Calu3 (cell line): ENCODE results near the gene ATP5F1A. TPM values are rescaled to one million over a fixed set of nuclear protein-coding genes. Genes with fewer than 3 reads are reported as not detected.
"Not testable (repeated sequence)": the region's sequence is repeated elsewhere in the genome, so short reads cannot be mapped to it uniquely, and the experiment has no call there.

Source experiments
- BruUV-seq: library from RNA; stranded (reverse); fragments of 400-500 nt; replicated peaks from 2 replicates; lab custom pipeline; 2021; lab: Mats Ljungman, UMichigan
- CTCF ChIA-PET: fragments of 300-600 bp; sonication (Branson Sonifier 250); formaldehyde crosslinking; loops from one replicate; lab custom pipeline; 2022; ENCODE audit warnings: antibody characterized with exemption; lab: Charles Lee
- DNase-seq: peaks from one replicate; pipeline ENCODE4 v3.0.0; 2022
- H3K27ac Mint-ChIP-seq: one replicate; pipeline ENCODE4 v1.8.0; 2022; ENCODE audit warnings: mixed read lengths; ENCODE audit not compliant: unreplicated experiment
- H3K27me3 Mint-ChIP-seq: one replicate; pipeline ENCODE4 v1.8.0; 2022; ENCODE audit warnings: mixed read lengths; ENCODE audit not compliant: unreplicated experiment
- H3K36me3 Mint-ChIP-seq: one replicate; pipeline ENCODE4 v1.8.0; 2022; ENCODE audit warnings: mild to moderate bottlenecking, moderate library complexity, mixed read lengths; ENCODE audit not compliant: insufficient read depth, unreplicated experiment
- H3K4me1 Mint-ChIP-seq: one replicate; pipeline ENCODE4 v1.8.0; 2022; ENCODE audit warnings: mild to moderate bottlenecking, low read depth, mixed read lengths; ENCODE audit not compliant: unreplicated experiment
- H3K4me3 Mint-ChIP-seq: one replicate; pipeline ENCODE4 v1.8.0; 2022; ENCODE audit warnings: mild to moderate bottlenecking, low read depth, moderate library complexity, mixed read lengths; ENCODE audit not compliant: unreplicated experiment
- H3K9me3 Mint-ChIP-seq: one replicate; pipeline ENCODE4 v1.8.0; 2022; ENCODE audit warnings: low read depth, mixed read lengths; ENCODE audit not compliant: unreplicated experiment
- intact Hi-C: fragments of 100-400 bp; cut with micrococcal nuclease; formaldehyde crosslinking; loops from one replicate; pipeline ENCODE4 v1.10.0; 2022; ENCODE audit not compliant: unreplicated experiment
- total RNA-seq: library from RNA; stranded (reverse); gene quantifications from 2 replicates; pipeline ENCODE4 v1.2.3, GENCODE V29; 2022
- TF ChIP-seq, protein P1 (sequence below): fragments of 200-600 bp; IDR thresholded peaks from one replicate; pipeline ENCODE4 v1.8.0; 2022; ENCODE audit warnings: antibody characterized with exemption; ENCODE audit not compliant: unreplicated experiment

ATP5F1A gene
- total RNA-seq, 1 experiment from 2014 or later = 358 TPM

DNA sequence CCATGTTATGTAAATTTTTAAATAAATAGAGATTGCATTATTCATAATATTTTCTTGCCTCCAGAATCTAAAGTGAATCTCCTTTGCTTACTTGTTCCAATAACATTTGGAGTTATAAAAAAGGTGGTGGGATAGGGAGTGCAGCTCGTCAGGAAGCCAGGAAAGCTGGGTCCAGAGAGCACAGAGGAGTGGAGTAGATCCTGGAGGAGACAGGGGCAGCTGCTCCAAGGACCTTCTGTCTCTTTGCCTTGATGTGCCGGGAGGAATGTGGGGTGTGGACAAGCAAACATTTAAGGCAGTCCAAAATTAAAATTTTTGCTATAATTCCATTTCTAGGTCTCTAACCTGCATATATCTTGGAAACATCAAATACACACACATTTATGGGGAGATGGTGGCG lies 35.4 kb upstream of the ATP5F1A start:
- no peak for DNase-seq
- peaks cover 7% of the 10 kb centered on the region for H3K36me3 Mint-ChIP-seq
- no TSS peak for BruUV-seq
- H3K27ac Mint-ChIP-seq = no peak overlapping the region
- H3K9me3 Mint-ChIP-seq = no peaks in the 10 kb centered on the region
- H3K27me3 Mint-ChIP-seq = no peaks in the 10 kb centered on the region
- intact Hi-C loops = no loop called here
- CTCF ChIA-PET = interaction anchor here (0.6 kb wide), 1 partner anchor 218 kb away, joined by 3 read pairs; no protein-coding TSS in a partner anchor
- TF ChIP-seq, protein P1, sequence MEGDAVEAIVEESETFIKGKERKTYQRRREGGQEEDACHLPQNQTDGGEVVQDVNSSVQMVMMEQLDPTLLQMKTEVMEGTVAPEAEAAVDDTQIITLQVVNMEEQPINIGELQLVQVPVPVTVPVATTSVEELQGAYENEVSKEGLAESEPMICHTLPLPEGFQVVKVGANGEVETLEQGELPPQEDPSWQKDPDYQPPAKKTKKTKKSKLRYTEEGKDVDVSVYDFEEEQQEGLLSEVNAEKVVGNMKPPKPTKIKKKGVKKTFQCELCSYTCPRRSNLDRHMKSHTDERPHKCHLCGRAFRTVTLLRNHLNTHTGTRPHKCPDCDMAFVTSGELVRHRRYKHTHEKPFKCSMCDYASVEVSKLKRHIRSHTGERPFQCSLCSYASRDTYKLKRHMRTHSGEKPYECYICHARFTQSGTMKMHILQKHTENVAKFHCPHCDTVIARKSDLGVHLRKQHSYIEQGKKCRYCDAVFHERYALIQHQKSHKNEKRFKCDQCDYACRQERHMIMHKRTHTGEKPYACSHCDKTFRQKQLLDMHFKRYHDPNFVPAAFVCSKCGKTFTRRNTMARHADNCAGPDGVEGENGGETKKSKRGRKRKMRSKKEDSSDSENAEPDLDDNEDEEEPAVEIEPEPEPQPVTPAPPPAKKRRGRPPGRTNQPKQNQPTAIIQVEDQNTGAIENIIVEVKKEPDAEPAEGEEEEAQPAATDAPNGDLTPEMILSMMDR = no peak
- H3K4me1 Mint-ChIP-seq = no peaks in the 10 kb centered on the region
- H3K4me3 Mint-ChIP-seq = no peak overlapping the region

DNA sequence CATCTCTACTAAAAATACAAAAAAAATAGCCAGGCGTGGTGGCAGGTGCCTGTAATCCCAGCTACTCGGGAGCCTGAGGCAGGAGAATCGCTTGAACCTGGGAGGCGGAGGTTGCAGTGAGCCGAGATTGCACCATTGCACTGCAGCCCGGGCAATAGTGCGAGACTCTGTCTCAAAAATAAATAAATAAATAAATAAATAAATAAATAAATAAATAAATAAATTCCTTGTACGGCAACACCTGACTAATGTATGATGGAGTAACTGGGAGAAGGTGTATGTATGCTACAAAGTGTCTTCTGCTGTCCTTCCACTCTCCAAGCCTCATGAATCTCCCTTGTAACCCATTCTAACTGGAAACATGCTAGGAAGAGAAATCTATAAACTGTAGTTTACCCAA lies 32.5 kb upstream of the ATP5F1A start:
- BruUV-seq, H3K4me3 Mint-ChIP-seq, H3K27ac Mint-ChIP-seq, H3K9me3 Mint-ChIP-seq, H3K27me3 Mint-ChIP-seq, H3K4me1 Mint-ChIP-seq, DNase-seq, intact Hi-C loops: not testable (repeated sequence)
- H3K36me3 Mint-ChIP-seq = peaks cover 16% of the 10 kb centered on the region
- CTCF ChIA-PET = interaction anchor here (0.6 kb wide), 1 partner anchor 21 kb away, joined by 5 read pairs; no protein-coding TSS in a partner anchor

DNA sequence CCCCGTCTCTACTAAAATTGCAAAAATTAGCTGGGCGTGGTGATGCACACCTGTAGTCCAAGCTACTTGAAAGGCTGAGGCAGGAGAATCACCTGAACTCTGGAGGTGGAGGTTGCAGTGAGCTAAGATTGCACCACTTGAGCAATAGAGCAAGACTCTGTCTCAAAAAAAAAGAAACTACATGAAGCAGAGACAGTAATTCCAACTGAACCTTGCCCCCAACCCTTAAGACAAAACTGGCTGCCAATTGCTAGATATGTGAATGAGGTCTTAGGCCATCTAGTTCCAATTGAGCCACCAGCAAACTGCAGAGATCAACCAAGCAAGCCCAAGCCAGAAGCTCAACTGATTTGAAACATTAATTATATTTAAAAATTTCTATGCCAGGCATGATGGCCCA lies 32.0 kb upstream of the ATP5F1A start:
- no peak overlapping the region for H3K4me3 Mint-ChIP-seq
- TF ChIP-seq, protein P1 = no peak
- intact Hi-C loops = no loop called here
- no peaks in the 10 kb centered on the region for H3K9me3 Mint-ChIP-seq
- DNase-seq = no peak
- H3K36me3 Mint-ChIP-seq = peaks cover 16% of the 10 kb centered on the region
- no peaks in the 10 kb centered on the region for H3K27me3 Mint-ChIP-seq
- no peaks in the 10 kb centered on the region for H3K4me1 Mint-ChIP-seq
- CTCF ChIA-PET = interaction anchor here (0.6 kb wide), 1 partner anchor 21 kb away, joined by 5 read pairs; no protein-coding TSS in a partner anchor
- no TSS peak for BruUV-seq
- no peak overlapping the region for H3K27ac Mint-ChIP-seq

DNA sequence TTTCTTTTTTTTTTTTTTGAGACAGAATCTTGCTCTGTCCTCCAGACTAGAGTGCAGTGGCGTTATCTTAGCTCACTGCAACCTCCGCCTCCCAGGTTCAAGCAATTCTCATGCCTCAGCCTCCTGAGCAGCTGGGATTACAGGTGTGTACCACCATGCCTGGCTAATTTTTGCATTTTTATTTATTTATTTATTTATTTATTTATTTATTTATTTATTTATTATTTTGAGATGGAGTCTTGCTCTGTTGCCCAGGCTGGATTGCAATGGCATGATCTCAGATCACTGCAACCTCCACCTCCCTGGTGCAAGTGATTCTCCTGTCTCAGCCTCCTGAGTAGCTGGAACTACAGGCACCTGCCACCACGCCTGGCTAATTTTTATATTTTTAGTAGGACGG lies 28.5 kb upstream of the ATP5F1A start:
- intact Hi-C loops, H3K27me3 Mint-ChIP-seq, H3K9me3 Mint-ChIP-seq, H3K4me1 Mint-ChIP-seq, BruUV-seq, H3K4me3 Mint-ChIP-seq, H3K27ac Mint-ChIP-seq, DNase-seq: not testable (repeated sequence)
- H3K36me3 Mint-ChIP-seq = peaks cover 36% of the 10 kb centered on the region
- CTCF ChIA-PET = interaction anchor here (1.0 kb wide), 1 partner anchor 11 kb away, joined by 5 read pairs; no protein-coding TSS in a partner anchor

DNA sequence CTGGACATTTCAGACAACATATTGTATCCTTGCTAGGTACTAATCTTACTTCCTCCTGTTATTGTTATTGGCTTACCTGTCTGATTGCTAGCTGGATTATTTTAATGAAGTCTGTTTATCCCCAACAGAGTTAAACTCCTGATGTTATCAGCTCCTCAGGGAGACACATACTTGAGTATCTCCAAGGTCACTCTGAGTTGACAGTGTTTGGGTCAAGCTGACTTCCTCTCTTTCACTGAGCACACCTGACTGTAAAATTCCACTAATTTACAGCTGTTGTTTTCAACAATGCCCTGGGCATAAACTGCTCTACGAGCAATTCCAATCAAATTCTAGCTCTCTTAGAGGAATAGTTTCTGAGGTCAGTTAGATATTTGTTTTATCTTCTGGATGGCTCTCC lies 15.7 kb upstream of the ATP5F1A start:
- BruUV-seq = no TSS peak
- no peaks in the 10 kb centered on the region for H3K36me3 Mint-ChIP-seq
- H3K27ac Mint-ChIP-seq = no peak overlapping the region

More for the DNA sequence above, 15.7 kb upstream of the ATP5F1A start:
- Mint-ChIP-seq H3K9me3 (no peaks in the 10 kb centered on the region), H3K4me1 (no peaks in the 10 kb centered on the region), H3K4me3 (no peak overlapping the region), H3K27me3 (no peaks in the 10 kb centered on the region)
- CTCF ChIA-PET = no interaction called here
- DNase-seq = no peak
- intact Hi-C loops = no loop called here
- TF ChIP-seq, protein P1 = no peak
